ENCODE data around the gene ADAMTS19.
"Not testable (repeated sequence)": the region's sequence is repeated elsewhere in the genome, so short reads cannot be mapped to it uniquely, and the experiment has no call there.

The ADAMTS19 gene

DNA sequence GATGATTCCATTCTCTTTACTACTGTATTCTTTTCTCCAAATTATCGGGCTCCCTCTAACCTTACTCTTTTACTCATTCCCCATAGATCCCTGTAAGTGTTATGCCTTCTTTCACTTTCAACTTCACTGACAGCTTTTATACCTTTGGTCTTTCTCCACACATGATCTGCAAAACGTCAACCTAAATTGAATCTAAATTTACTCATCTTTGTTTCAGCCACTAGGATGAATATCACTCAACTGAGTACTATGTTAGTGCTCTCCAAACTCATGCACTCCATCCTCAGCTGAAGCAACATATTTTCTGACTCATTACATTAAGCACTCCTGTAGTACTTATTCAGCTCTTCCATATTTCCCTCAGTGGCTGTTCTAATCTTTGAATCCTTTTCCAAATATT is 133.4 kb downstream of the ADAMTS19 start:
- DNase-seq, result no peak

- no peak for DNase-seq
Measured at GRCh38 chr5:129601576-129601975, 141.5 kb downstream of the ADAMTS19 start.

GRCh38 chr5:129608350-129608749 is 148.3 kb downstream of the ADAMTS19 start:
- no peak for DNase-seq

DNA sequence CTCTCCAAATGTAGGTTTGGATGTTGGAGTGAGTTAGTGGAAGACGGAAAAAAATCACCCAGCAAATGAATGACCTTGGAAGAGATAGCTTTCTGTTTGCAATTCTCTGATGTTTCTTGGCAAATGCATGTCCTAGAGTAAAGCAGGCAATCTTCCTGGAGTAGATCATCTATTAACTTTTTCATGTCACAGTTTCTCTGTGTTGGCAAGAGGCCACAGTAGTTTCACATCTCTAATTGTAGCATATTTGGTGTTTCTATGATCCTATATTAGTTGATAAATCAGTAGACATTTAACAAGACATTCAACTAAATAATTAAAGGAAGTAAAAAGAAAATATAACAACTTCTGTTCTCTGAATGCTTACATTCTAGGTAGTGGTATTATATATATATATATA is 149.6 kb downstream of the ADAMTS19 start:
- no peak for DNase-seq

DNA sequence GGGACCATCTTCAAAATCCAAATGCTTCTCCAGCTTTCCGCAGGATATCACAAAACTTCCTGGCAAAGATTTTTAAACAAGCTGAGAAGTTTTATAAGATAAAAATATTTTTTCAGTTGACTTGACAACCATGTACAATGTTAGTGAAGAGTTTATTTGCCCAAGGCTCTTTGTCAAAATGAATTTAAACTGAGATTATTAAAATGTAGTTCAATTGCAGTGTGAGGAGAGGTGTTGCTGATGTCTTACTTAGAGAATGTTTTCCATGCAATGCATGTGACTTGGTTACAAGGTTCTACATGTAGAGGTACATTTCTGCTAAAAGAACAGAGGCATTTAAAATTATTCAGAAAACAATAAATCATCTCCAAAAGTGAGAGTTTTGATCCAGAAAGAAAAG is 156.4 kb downstream of the ADAMTS19 start:
- DNase-seq, result no peak

DNA sequence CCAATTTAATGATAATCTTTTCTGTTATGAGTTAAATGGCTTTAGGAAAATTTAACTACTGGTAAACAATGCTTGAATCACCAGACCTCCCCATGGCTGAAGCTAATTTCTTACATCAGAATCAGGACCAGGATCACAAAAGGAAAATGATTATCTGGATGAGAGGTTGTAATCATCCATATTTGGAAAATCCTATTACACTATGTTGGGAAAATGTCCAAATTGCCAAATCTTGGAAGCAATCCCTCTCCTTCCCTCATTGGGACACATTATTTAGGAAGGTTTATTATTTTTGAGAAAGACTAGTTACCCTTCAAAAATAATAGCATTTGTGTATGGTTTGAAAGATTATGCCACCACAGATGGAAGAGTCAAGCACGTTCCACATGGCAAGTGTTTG is 157.1 kb downstream of the ADAMTS19 start:
- DNase-seq, result no peak

DNA sequence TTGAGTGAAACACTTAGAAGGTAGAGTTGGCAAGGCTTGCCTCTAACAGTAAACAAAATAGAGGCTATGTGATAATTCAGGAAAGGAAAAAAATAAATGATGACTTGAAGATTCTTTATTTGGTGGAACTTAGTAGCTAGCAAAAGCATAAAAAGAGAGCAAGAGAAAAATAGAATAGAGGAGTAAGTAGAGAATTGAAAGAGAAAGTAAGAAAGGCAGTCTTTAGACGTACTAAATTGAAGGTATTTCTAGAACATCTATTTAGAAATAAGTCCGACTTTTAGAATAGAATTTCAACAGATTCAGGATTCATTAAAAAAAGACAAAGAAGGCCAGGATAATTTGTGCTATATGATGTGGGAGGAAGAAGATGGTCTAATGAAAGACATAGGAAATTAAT is 159.7 kb downstream of the ADAMTS19 start:
- DNase-seq, result no peak

DNA sequence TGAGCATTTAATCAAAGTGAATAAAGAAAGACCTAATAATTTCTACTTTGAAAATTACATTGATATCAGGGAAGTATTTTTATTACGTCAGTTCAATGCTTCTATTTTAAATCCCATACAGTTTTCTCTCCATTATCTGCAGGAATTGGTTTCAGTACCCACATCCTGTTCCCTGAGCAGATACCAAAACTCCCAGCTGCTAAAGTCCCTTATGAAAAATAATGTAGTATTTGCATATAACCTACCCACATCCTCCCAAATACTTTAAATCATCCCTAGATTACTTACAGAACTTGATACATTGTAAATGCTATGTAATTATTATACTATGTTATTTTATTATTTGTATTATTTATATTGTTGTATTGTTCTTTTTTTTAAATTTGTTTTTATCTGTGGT is 162.4 kb downstream of the ADAMTS19 start:
- DNase-seq, result no peak

- DNase-seq, result no peak
Measured at GRCh38 chr5:129629575-129629974, 169.5 kb downstream of the ADAMTS19 start.

DNA sequence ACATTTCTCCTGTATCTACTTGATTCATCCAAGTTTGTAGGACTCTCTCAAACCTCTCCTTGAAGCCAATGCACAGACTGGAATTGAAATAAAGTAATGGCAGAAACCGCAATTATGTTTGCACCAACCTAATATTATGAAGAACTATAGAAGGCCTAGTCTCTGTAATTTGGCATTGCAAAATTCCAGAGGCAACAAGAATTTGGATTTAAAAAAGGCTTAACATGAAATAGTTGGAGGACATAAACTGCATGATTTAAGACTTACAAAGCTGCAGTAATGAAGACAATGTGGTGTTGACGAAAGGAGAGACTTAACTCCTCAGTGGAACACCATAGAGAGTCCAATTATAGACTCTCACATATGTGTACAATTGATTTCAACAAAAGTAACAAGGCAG is 170.0 kb downstream of the ADAMTS19 start:
- DNase-seq, result no peak

DNA sequence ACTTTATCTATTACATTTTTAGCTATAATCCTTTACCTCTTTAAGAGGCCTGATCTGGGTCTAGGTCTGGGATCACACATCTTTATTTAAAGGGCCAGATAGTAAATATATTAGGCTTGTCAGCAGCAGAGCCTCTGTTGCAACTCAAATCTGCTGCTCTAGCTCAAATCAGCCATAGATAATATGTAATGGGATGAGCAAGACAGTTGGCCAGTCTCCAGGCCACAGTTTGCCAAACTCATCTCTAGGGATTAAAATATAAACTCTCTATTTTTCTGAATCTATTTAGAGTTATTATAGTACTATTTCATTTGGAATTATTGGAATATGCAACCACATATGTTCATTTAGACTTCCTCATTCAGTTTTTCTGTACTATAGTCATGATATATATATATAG is 171.9 kb downstream of the ADAMTS19 start:
- no peak for DNase-seq

- not testable (repeated sequence) for DNase-seq
Measured at GRCh38 chr5:129637501-129637900, 177.4 kb downstream of the ADAMTS19 start.

GRCh38 chr5:129639331-129639730 is 179.2 kb downstream of the ADAMTS19 start:
- DNase-seq, result no peak

DNA sequence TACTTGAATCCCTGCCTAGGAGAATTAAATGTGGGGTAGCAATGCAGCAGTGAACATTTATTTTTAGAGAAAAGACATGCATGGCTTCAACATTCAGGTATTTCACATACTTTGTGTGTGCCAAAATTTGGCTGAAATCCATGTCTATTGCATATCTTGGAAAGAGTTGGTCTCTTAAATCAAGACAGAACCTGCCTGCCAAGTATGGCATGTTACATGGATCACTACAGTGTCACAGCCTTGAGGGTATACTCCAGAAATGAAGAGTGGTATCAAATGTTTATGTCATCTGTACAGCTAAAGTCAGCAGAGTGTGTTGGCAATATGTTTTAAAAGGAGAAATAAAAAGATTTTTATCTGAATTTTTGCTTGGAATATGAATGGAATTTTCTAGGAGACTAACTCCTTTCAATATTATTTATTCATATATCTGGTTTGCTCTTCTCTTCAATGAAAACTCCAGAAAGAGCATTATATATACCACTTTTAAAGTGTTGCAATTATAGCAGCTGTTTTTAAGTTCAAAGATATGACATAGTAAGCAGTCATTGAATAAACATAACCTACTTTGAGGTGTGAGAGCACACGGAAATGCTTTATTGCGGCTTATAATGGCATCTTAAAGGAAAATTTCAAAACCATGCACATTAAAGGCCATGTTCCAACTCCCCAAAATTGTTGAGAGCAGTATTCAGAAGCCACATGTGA is 192.4 kb downstream of the ADAMTS19 start:
- DNase-seq, result no peak

DNA sequence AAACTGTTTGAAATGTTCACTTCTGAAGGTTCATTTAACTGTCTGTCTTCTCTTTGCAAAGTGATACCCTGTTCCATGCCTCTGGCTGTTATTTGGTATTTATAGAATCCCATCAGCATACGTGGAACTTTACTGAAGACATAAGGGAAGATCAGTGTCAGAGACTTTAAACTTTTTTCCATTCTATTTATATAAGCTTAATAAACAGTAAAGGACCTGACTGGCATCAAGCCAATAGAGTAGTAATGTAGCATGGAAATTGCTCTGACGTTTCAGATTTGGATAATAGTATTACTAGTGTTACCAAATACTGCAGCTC is 192.9 kb downstream of the ADAMTS19 start:
- DNase-seq, result no peak

DNA sequence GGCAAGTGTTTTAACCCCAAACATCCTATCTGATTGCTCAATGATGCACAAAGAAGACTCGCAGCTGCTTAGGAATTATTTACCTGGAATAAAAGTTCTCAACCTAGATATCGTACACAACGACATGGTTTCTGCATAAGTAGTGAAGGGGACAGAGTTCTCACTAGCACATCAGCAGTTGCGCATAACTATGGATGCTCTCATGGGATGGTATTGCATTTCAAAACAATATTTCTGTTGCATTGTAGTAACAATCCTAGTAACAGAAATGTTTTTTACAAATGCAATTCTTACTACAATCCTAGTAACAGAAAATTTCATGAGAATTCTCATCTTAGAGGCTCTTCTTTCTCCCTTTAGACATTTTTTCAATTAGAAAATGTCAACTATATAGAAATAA is 193.3 kb downstream of the ADAMTS19 start:
- DNase-seq, result no peak

DNA sequence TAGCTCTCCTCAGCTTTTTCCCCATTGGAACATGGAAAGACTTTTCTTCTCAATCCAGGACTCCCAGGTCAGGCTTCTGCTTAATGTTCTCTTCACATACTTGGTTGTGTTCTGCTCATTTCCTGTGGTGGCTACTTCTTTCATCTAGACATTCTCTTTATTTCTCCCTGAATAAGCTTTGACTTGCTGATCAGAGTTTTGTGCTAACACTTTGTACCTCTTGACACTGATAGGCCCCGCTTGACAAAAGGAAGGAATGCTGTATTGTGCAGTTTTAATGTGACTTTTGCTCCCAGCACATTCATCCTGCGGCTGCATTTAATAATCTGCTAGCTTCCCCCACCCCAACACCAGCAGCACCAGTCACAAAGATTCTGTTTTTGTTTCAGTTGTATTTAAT is 196.9 kb downstream of the ADAMTS19 start:
- DNase-seq, result no peak

GRCh38 chr5:129658801-129659200 is 198.7 kb downstream of the ADAMTS19 start:
- no peak for DNase-seq

DNA sequence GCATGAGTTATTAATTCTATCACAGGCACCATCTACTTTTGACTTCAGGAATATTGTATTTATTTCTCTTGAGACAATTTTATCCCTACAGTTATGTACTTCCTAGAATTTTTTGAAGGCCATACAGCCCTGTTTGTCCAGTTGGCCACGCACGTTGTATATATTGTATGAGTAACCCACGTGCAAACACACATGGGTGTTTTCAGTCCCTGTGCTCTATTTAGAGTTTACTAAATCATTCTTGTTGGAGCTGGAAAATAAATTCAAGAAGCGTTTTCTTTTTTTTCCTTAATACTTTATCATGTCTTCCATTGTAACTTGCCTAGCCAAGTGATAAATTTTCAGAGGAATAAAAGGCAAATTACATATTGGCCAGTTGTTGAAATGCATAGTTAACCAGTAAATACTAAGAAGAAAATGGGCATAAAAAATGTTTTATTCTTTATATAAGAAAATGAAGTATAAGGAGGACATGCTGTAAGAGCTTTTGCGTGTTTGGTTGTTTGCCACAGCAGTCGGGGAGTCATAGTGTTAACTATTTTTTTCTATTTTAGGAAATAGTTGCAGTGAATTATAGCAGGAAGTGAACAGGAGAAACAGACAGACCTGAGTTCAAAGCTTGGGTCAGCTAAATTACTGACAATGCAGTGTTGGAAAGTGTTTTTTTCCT is 201.4 kb downstream of the ADAMTS19 start:
- DNase-seq, result no peak

- DNase-seq, result peak; percentile 60
Measured at GRCh38 chr5:129664336-129664937, 204.3 kb downstream of the ADAMTS19 start.

- DNase-seq, result no peak
Measured at GRCh38 chr5:129670957-129671500, 210.9 kb downstream of the ADAMTS19 start.

GRCh38 chr5:129672006-129672405 is 211.9 kb downstream of the ADAMTS19 start:
- DNase-seq, result no peak

DNA sequence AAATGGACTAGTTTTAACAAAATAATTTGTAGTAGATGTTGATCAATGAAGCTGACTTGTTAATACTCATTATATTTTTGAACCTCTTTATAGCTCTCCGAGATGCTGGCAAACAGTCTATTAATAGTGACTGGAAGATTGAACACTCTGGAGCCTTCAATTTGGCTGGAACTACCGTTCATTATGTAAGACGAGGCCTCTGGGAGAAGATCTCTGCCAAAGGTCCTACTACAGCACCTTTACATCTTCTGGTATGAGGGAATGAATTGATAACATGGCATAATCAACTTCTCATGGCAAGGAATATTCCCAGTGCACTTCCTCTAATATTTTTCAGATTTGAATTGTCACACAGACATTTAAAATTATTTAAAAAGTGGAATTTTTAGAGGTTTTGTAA is 219.6 kb downstream of the ADAMTS19 start:
- no peak for DNase-seq

GRCh38 chr5:129687941-129688340 is 227.8 kb downstream of the ADAMTS19 start:
- no peak for DNase-seq
